Measurements from ENCODE around the gene SF1. TPM values are rescaled to one million over a fixed set of nuclear protein-coding genes. Genes with fewer than 3 reads are reported as not detected.

SF1 gene
- total RNA-seq, 1 donor from 2014 or later, result 533 TPM

DNA sequence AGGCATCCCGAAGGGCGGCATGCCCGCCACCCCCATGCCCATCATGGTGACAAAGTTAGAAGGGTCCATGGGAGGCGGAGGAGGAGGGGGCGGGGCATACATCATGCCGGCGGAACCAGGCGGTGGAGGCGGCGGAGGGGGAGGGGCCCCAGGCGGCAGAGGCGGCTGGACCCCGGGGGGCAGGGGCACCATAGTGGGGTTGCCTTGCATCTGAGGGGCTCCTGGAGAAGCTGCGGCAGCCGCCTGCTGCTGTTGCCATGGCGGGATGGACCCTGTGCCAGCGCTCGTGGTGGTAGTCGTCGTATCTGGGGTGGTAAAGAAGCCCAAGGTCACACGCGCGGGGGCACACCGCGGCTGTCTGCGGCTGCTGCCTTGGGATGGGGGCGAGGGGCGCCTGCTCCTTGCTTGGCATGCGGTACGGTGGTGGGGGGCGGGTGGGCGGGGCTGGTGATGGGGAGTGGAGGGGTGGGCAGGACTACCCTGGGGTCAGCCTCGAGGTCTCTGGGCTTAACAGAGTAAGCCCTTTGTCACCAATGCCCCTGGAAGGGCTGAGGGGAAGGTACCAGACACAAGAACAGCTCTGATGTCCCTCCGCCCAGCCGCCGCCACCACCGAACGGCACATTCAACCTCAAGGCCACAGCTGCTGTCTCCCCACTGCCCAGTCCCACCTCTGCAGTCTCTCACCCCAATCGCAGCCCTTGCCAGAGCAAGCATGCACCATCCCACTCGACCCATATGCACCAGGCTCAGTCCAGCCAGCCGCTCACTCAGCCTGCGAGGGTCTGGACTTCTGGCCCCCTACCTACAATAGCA lies 12.3 kb downstream of the SF1 start:
- DNase-seq (ENCODE audit: low spot score in 2 of 2, unreplicated experiment in 2 of 2), result no peak
- H3K36me3 Mint-ChIP-seq, result peaks cover 42% of the 10 kb centered on the region
- H3K4me3 Mint-ChIP-seq, result no peak overlapping the region
- H3K27me3 Mint-ChIP-seq (ENCODE audit: low read depth), result no peaks in the 10 kb centered on the region
- TF ChIP-seq, protein P1, sequence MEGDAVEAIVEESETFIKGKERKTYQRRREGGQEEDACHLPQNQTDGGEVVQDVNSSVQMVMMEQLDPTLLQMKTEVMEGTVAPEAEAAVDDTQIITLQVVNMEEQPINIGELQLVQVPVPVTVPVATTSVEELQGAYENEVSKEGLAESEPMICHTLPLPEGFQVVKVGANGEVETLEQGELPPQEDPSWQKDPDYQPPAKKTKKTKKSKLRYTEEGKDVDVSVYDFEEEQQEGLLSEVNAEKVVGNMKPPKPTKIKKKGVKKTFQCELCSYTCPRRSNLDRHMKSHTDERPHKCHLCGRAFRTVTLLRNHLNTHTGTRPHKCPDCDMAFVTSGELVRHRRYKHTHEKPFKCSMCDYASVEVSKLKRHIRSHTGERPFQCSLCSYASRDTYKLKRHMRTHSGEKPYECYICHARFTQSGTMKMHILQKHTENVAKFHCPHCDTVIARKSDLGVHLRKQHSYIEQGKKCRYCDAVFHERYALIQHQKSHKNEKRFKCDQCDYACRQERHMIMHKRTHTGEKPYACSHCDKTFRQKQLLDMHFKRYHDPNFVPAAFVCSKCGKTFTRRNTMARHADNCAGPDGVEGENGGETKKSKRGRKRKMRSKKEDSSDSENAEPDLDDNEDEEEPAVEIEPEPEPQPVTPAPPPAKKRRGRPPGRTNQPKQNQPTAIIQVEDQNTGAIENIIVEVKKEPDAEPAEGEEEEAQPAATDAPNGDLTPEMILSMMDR (IDR thresholded peaks at IDR 0.05; ENCODE audit: unreplicated experiment), result no peak
- H3K4me1 Mint-ChIP-seq, result peaks cover 2% of the 10 kb centered on the region
- H3K27ac Mint-ChIP-seq, result no peak overlapping the region
- no peaks in the 10 kb centered on the region for H3K9me3 Mint-ChIP-seq

DNA sequence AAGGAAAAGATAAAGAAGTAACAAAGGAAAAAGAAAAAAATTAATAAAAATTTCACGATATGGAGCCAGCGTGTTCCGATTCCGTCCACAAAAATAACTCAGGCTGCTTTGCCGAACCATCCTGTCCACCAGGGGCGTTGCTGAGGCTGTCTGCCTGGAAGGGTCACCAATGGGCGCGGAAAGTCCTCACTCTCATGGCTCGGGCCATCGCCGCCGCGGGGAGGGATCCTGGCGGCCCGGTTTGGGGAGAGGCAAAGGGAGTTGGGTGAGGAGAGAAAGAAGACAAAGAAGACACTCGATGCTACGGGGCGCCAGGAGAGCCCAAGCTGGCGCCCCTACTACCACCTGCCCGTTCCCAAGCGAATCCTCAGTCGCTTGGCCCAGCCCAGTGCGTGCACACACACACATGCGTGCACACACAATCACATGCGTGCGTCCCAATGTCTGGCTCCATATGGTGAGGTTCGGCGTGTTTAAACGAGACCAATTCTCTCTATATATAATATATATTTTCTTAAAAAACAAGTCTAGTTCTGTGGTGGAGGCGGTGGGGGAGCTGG lies 13.0 kb downstream of the SF1 start:
- Mint-ChIP-seq H3K27ac (no peak overlapping the region), H3K27me3 (ENCODE audit: low read depth) (no peaks in the 10 kb centered on the region), H3K4me1 (peaks cover 5% of the 10 kb centered on the region)

DNA sequence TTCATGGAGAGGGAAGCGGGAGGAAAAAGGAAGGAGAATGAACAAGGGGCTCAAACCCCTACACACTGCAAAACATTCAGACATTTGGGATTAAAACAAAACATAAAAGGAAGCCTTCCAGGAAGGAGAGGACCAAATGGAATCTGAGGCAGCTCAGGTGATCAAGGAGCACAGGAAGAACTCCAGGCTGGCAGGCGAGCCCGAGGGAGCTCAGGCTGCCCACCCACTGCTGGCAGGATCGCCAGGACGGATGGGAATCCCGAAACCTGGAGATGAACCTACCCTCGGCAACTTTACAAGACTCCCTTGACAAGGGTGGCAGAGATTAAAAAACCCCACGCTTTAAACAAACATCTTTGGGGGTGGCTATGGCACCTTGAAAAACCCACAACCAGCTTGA lies 13.6 kb downstream of the SF1 start:
- peaks cover 33% of the 10 kb centered on the region for H3K36me3 Mint-ChIP-seq
- H3K9me3 Mint-ChIP-seq, result no peaks in the 10 kb centered on the region
- DNase-seq (ENCODE audit: low spot score in 2 of 2, unreplicated experiment in 2 of 2), result no peak
- peak overlapping the region; percentile 37 for H3K27ac Mint-ChIP-seq
- no peaks in the 10 kb centered on the region for H3K27me3 Mint-ChIP-seq (ENCODE audit: low read depth)
- H3K4me3 Mint-ChIP-seq, result no peak overlapping the region
- H3K4me1 Mint-ChIP-seq, result peaks cover 11% of the 10 kb centered on the region
- TF ChIP-seq, protein P1 (IDR thresholded peaks at IDR 0.05; ENCODE audit: unreplicated experiment), result no peak

More for the DNA sequence above, 13.0 kb downstream of the SF1 start:
- Mint-ChIP-seq H3K36me3 (peaks cover 36% of the 10 kb centered on the region), H3K9me3 (no peaks in the 10 kb centered on the region), H3K4me3 (no peak overlapping the region)
- no peak for DNase-seq (ENCODE audit: low spot score in 2 of 2, unreplicated experiment in 2 of 2)
- TF ChIP-seq, protein P1 (IDR thresholded peaks at IDR 0.05; ENCODE audit: unreplicated experiment), result peak; percentile 8

DNA sequence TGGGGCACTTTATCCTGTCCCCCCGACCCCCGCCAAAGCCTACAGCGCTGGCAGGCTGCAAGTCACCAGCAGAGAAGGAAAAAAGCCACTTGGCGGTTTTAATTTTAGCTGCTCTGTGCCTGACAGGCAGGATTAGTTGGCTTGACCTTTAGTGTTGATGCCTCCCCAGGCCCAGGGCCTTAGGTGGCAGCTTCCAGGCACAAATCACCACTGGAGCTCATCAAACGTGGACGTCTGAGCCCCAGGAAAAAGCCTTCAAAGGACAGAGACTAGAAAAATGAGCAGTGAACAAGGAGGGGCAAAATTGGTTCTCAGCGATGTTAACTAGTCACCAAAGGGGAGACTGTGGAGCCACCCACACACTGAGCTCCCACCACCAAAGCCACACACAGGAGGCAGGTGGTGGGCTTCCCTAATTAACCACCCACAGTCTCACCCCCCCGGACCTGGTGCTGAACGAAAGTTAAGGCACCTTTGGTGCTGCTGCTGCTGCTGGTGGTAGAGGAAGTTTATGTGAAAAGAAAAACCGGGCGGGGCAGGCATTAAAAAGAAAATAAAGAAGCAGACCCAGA lies 14.2 kb downstream of the SF1 start:
- Mint-ChIP-seq H3K27ac (peak overlapping the region; percentile 33), H3K4me1 (peaks cover 17% of the 10 kb centered on the region), H3K9me3 (no peaks in the 10 kb centered on the region), H3K36me3 (peaks cover 27% of the 10 kb centered on the region), H3K4me3 (no peak overlapping the region), H3K27me3 (ENCODE audit: low read depth) (no peaks in the 10 kb centered on the region)
- no peak for DNase-seq (ENCODE audit: low spot score in 2 of 2, unreplicated experiment in 2 of 2)
- TF ChIP-seq, protein P1 (IDR thresholded peaks at IDR 0.05; ENCODE audit: unreplicated experiment), result no peak

DNA sequence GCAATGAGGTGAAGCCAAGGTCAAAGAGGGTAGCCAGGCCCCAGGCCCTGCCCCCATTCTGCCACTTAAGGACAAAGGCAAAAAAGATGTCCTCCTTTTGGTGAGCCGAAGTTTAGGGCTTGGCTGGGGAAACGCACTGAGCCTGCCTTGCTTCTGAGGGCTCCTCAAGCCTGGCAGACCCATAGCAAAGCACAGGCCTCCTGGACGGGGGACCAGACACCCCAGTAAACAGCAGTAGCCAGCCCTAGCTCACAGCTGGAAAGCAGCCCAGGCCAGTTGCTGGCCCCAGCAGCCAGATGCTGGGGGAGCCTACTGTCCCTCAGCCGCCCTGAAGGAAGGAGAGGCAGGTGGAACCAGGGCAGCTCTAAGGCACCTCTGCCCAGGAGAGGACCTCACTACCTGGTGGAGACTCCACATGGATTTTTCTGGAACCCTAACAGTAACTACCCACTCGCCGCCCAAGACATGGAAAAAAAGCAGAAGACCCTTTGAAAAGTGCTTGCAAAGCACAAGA lies 14.8 kb downstream of the SF1 start:
- peak overlapping the region; percentile 33 for H3K27ac Mint-ChIP-seq
- peaks cover 17% of the 10 kb centered on the region for H3K4me1 Mint-ChIP-seq
- peaks cover 24% of the 10 kb centered on the region for H3K36me3 Mint-ChIP-seq
- TF ChIP-seq, protein P1 (IDR thresholded peaks at IDR 0.05; ENCODE audit: unreplicated experiment), result no peak
- no peak for DNase-seq (ENCODE audit: low spot score in 2 of 2, unreplicated experiment in 2 of 2)
- no peaks in the 10 kb centered on the region for H3K9me3 Mint-ChIP-seq
- no peak overlapping the region for H3K4me3 Mint-ChIP-seq
- no peaks in the 10 kb centered on the region for H3K27me3 Mint-ChIP-seq (ENCODE audit: low read depth)
